Kidney epithelial cell (primary cell): ENCODE results near the gene PSTPIP1. TPM values are rescaled to one million over a fixed set of nuclear protein-coding genes. Genes with fewer than 3 reads are reported as not detected.

ENCODE experiments used
- DNase-seq: peaks from one replicate; pipeline ENCODE4 v3.0.0-alpha.2; 2010; ENCODE audit warnings: low read depth
- H3K27me3 ChIP-seq: 2 replicates; pipeline ENCODE4 v1.6.0; 2011; ENCODE audit warnings: low read length; ENCODE audit not compliant: control insufficient read depth, insufficient read depth
- H3K36me3 ChIP-seq: 2 replicates; pipeline ENCODE4 v1.5.1; 2011; ENCODE audit warnings: low read length; ENCODE audit not compliant: control insufficient read depth, insufficient read depth
- H3K4me3 ChIP-seq: 2 replicates; pipeline ENCODE4 v1.5.1; 2011; ENCODE audit warnings: low read depth, mild to moderate bottlenecking, control low read depth, low read length
- total RNA-seq: library from RNA; depleted of rRNA; stranded (reverse); fragments of >200 nt; gene quantifications from 2 replicates; pipeline ENCODE4 v1.2.3, GENCODE V29; 2015
- TF ChIP-seq, protein P1 (sequence below): IDR thresholded peaks from 2 replicates; pipeline ENCODE4 v1.5.1; 2011; ENCODE audit warnings: mild to moderate bottlenecking, moderate library complexity, low read length, control low read depth, inconsistent platforms; ENCODE audit not compliant: insufficient read depth, poor library complexity, severe bottlenecking

PSTPIP1 gene
- total RNA-seq, 1 donor from 2014 or later = not detected

GRCh38 chr15:77039848-77040247 is 44.9 kb downstream of the PSTPIP1 start:
- Histone ChIP-seq H3K36me3 (peaks cover 2% of the 10 kb centered on the region), H3K4me3 (no peak overlapping the region), H3K27me3 (no peaks in the 10 kb centered on the region)
- DNase-seq = no peak
- TF ChIP-seq, protein P1, sequence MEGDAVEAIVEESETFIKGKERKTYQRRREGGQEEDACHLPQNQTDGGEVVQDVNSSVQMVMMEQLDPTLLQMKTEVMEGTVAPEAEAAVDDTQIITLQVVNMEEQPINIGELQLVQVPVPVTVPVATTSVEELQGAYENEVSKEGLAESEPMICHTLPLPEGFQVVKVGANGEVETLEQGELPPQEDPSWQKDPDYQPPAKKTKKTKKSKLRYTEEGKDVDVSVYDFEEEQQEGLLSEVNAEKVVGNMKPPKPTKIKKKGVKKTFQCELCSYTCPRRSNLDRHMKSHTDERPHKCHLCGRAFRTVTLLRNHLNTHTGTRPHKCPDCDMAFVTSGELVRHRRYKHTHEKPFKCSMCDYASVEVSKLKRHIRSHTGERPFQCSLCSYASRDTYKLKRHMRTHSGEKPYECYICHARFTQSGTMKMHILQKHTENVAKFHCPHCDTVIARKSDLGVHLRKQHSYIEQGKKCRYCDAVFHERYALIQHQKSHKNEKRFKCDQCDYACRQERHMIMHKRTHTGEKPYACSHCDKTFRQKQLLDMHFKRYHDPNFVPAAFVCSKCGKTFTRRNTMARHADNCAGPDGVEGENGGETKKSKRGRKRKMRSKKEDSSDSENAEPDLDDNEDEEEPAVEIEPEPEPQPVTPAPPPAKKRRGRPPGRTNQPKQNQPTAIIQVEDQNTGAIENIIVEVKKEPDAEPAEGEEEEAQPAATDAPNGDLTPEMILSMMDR = no peak

DNA sequence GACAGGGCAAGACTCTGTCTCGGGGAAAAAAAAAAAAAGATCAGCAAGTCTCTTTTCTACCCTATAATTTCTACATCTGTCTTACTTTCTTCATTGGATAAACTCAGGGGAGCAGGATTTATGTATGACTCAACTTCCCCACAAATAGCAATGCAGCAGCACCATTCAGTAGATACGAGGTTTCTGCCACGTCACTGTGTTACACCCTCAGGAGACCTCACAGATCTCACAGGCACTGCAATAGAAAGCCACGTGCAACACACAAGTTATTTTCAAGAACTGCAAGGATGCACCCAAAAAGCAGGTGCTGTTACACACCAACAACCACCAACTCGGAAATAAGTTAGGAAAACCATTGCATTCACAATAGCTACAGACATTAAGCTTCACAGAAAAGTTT is 45.7 kb downstream of the PSTPIP1 start:
- Histone ChIP-seq H3K4me3 (no peak overlapping the region), H3K36me3 (peaks cover 2% of the 10 kb centered on the region), H3K27me3 (no peaks in the 10 kb centered on the region)
- TF ChIP-seq, protein P1 = no peak
- DNase-seq = no peak

- Histone ChIP-seq H3K4me3 (no peak overlapping the region), H3K36me3 (peaks cover 6% of the 10 kb centered on the region)
- no peak for DNase-seq
Measured at GRCh38 chr15:77042245-77042919, 47.5 kb downstream of the PSTPIP1 start.

DNA sequence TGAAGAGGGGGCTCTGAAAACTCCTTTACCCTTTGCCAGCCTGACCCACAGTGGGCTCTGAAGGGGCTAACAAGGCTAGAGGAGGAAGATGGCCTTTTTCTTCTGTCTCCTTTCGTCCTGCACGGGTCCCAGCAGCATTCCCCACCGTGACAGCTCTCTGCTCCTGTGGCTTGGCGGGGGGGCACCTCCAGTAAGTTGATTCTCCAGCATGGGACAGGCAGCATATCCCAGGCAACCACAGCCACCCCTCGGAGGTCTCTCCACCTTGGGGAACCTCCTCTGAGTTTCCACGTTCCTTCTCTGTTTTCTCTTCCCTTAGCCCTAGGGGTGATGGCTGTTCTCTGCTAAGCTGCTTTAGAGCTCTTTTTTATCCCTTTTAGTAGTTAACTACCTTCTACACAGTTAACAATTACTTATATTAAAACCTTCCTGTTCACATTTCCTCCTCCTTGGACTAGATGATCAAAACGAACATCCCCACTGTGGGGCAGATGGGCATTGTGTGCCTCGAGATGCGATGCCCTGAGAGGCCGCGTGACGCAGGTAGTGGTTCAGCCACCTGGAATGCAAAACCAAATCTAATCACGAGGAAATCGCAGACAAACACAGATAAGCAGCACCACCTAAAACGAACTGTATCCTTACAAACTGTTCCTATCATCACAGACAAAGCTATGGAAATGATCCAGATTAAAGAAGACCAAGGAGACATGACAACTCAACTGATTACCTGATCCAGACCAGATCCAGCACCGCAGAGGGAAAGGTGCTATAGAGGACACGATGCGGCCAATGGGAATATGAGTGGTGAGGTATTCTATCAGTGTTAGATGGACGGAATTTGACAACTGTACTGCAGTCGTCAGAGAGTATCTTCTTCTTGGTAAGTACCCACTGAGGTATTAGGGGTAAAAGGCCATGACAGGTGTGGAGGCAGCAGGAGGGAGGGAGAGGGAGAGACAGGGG is 48.3 kb downstream of the PSTPIP1 start:
- Histone ChIP-seq H3K36me3 (peaks cover 6% of the 10 kb centered on the region), H3K27me3 (no peaks in the 10 kb centered on the region), H3K4me3 (no peak overlapping the region)
- no peak for DNase-seq
- TF ChIP-seq, protein P1 = no peak

More at GRCh38 chr15:77042245-77042919, 47.5 kb downstream of the PSTPIP1 start:
- H3K27me3 ChIP-seq = no peaks in the 10 kb centered on the region
- TF ChIP-seq, protein P1 = no peak

DNA sequence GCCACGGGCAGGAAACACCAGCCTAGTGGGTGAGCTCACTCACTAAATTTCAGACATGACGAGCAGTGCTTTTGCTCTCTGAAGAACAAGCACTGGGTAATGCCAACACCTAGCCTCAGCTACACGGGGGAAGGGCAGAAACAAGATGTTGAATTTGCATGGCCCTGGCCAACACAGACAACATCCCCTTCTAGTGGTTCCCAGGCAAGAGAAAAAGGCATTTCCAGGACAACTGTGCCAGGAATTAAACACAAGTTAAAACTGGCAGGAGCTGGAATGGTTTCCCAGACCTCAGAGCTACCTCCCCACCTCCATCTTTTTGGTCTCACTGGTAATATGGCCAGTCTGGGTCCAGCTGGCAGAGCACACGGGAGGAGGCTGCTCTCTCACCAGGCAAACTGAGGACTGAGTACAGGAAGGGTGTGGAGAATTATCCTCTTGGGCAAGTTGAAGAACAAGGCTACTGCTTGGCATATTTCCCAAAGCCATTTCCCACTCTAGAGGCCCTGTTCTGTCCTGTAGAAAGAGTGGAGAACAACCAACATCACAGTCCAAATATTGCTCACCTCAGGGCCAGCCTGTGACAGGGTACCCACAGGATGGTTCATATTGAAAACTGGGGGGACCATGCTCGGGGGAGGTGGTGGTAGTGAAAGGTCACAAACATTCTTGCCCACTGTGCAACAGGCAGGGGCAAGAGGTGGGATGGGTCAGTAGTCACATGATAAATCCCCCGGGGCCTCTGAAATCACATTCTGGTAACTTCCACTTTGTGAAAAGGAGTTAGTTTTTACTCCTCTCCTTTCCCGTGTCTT is 49.5 kb downstream of the PSTPIP1 start:
- Histone ChIP-seq H3K27me3 (no peaks in the 10 kb centered on the region), H3K36me3 (peaks cover 6% of the 10 kb centered on the region), H3K4me3 (no peak overlapping the region)
- TF ChIP-seq, protein P1 = no peak
- no peak for DNase-seq
